Activated CD8-positive, alpha-beta T cell treated with anti-CD3 and anti-CD28 coated beads, Interleukin-2, amount 10 ng/mL, durations not matched to agents 7 days and 5 days (primary cell): ENCODE results near the gene KRTAP5-3. TPM values are rescaled to one million over a fixed set of nuclear protein-coding genes. Genes with fewer than 3 reads are reported as not detected.

Source experiments
- ATAC-seq: fragments of 150-1000 bp; cut with Tn5 transposase; one replicate; pipeline ENCODE4 v1.10.0; 2021; ENCODE audit warnings: moderate library complexity
- CTCF ChIA-PET: fragments of 350-600 bp; sonication (Branson Sonifier 250); formaldehyde crosslinking; loops from one replicate; lab custom pipeline; 2021; ENCODE audit warnings: antibody characterized with exemption; lab: Charles Lee
- POLR2A ChIA-PET: fragments of 350-600 bp; sonication (Branson Sonifier 250); formaldehyde crosslinking; loops from one replicate; lab custom pipeline; 2021; ENCODE audit warnings: antibody characterized with exemption; lab: Charles Lee
- DNase-seq: peaks from one replicate; pipeline ENCODE4 v3.0.0-alpha.2; 2020
- H3K27ac Mint-ChIP-seq: one replicate; pipeline ENCODE4 v1.8.0; 2021; ENCODE audit warnings: mild to moderate bottlenecking, mixed read lengths
- H3K27me3 Mint-ChIP-seq: one replicate; pipeline ENCODE4 v1.8.0; 2021; ENCODE audit warnings: low read depth, mixed read lengths
- H3K36me3 Mint-ChIP-seq: one replicate; pipeline ENCODE4 v1.8.0; 2021; ENCODE audit warnings: low read depth, mixed read lengths
- H3K4me1 Mint-ChIP-seq: one replicate; pipeline ENCODE4 v1.8.0; 2021; ENCODE audit warnings: low read depth, mixed read lengths
- H3K4me3 Mint-ChIP-seq: one replicate; pipeline ENCODE4 v1.8.0; 2021; ENCODE audit warnings: mild to moderate bottlenecking, mixed read lengths
- H3K9me3 Mint-ChIP-seq: one replicate; pipeline ENCODE4 v1.8.0; 2022; ENCODE audit warnings: mixed read lengths; ENCODE audit not compliant: insufficient read depth
- total RNA-seq, 2 experiments: library from RNA; stranded (reverse); gene quantifications; one replicate each; pipeline ENCODE4 v1.2.3, GENCODE V29; 2021

The KRTAP5-3 gene
- total RNA-seq, 2 experiments from 2014 or later: not detected

- CTCF ChIA-PET: no interaction called here
- no peaks in the 10 kb centered on the region for H3K27me3 Mint-ChIP-seq
- H3K36me3 Mint-ChIP-seq: no peaks in the 10 kb centered on the region
- H3K9me3 Mint-ChIP-seq: no peaks in the 10 kb centered on the region
- no peak overlapping the region for H3K27ac Mint-ChIP-seq
- no peak for ATAC-seq
- DNase-seq: no peak
- POLR2A ChIA-PET: no interaction called here
- no peak overlapping the region for H3K4me3 Mint-ChIP-seq
- H3K4me1 Mint-ChIP-seq: no peaks in the 10 kb centered on the region
Observed at GRCh38 chr11:1560002-1560648, 48.1 kb downstream of the KRTAP5-3 start.

- Mint-ChIP-seq H3K27me3 (no peaks in the 10 kb centered on the region), H3K4me1 (no peaks in the 10 kb centered on the region), H3K36me3 (no peaks in the 10 kb centered on the region), H3K4me3 (no peak overlapping the region), H3K9me3 (no peaks in the 10 kb centered on the region), H3K27ac (no peak overlapping the region)
- ChIA-PET CTCF (interaction anchor here (0.8 to 1.8 kb wide), 2 partner anchors 13 to 15 kb away, joined by 3 to 5 read pairs; no protein-coding TSS in a partner anchor), POLR2A (no interaction called here)
- DNase-seq (no peak), ATAC-seq (no peak)
Observed at GRCh38 chr11:1559111-1559951, 48.9 kb downstream of the KRTAP5-3 start.

- no peaks in the 10 kb centered on the region for H3K36me3 Mint-ChIP-seq
- H3K27ac Mint-ChIP-seq: no peak overlapping the region
- no peak overlapping the region for H3K4me3 Mint-ChIP-seq
- no peaks in the 10 kb centered on the region for H3K4me1 Mint-ChIP-seq
- DNase-seq (no peak), ATAC-seq (no peak)
- no peaks in the 10 kb centered on the region for H3K9me3 Mint-ChIP-seq
- ChIA-PET CTCF (interaction anchor here (0.8 to 1.8 kb wide), 2 partner anchors 12 to 16 kb away, joined by 3 to 5 read pairs; no protein-coding TSS in a partner anchor), POLR2A (no interaction called here)
- no peaks in the 10 kb centered on the region for H3K27me3 Mint-ChIP-seq
Observed at GRCh38 chr11:1558775-1559110, 49.5 kb downstream of the KRTAP5-3 start.

GRCh38 chr11:1557904-1558774 lies 50.1 kb downstream of the KRTAP5-3 start:
- H3K36me3 Mint-ChIP-seq: no peaks in the 10 kb centered on the region
- CTCF ChIA-PET: interaction anchor here (0.8 to 1.8 kb wide), 2 partner anchors 11 to 17 kb away, joined by 3 to 5 read pairs; no protein-coding TSS in a partner anchor
- H3K9me3 Mint-ChIP-seq: no peaks in the 10 kb centered on the region
- POLR2A ChIA-PET: no interaction called here
- H3K4me1 Mint-ChIP-seq: no peaks in the 10 kb centered on the region
- H3K27ac Mint-ChIP-seq: no peak overlapping the region
- no peak for ATAC-seq
- no peak for DNase-seq
- H3K4me3 Mint-ChIP-seq: no peak overlapping the region
- no peaks in the 10 kb centered on the region for H3K27me3 Mint-ChIP-seq

Other genes with a start within 250 kb of the KRTAP5-3 start
- gene BRSK2, start 218.5 kb downstream of the KRTAP5-3 start, total RNA-seq: under 1 TPM in 1 of 2 experiments, not detected in 1; 0.39 TPM
- gene MOB2, start 121.7 kb downstream of the KRTAP5-3 start, total RNA-seq: 10 to 100 TPM; 29.3 to 31.6 TPM
- gene DUSP8, start 36.2 kb downstream of the KRTAP5-3 start, total RNA-seq: under 1 TPM; 0.13 TPM
- not detected for gene KRTAP5-1, start 23.2 kb downstream of the KRTAP5-3 start, total RNA-seq
- gene KRTAP5-2, start 10.2 kb downstream of the KRTAP5-3 start, total RNA-seq: not detected
- gene KRTAP5-4, start 13.7 kb upstream of the KRTAP5-3 start, total RNA-seq: not detected
- gene KRTAP5-5, start 21.3 kb upstream of the KRTAP5-3 start, total RNA-seq: not detected
- gene KRTAP5-6, start 88.7 kb upstream of the KRTAP5-3 start, total RNA-seq: not detected
- gene IFITM10, start 142.1 kb upstream of the KRTAP5-3 start, total RNA-seq: 1 to 10 TPM in 1 of 2 experiments, under 1 TPM in 1; 0.63 to 1.0 TPM
- gene CTSD, start 155.5 kb upstream of the KRTAP5-3 start, total RNA-seq: 100 to 1,000 TPM; 153 to 172 TPM
- not detected for gene SYT8, start 226.5 kb upstream of the KRTAP5-3 start, total RNA-seq
- under 1 TPM in 1 of 2 experiments, not detected in 1; 0.50 TPM for gene TNNI2, start 230.5 kb upstream of the KRTAP5-3 start, total RNA-seq
- gene LSP1, start 244.6 kb upstream of the KRTAP5-3 start, total RNA-seq: 100 to 1,000 TPM; 463 to 477 TPM